Epidermal melanocyte (primary cell): ENCODE results near the gene VAX1.
A peak's percentile ranks its signal among the peaks of the same experiment; 100 is the strongest.

Source experiments
- DNase-seq: peaks from one replicate; pipeline ENCODE4 v3.0.0; 2011; ENCODE audit warnings: low spot score; ENCODE audit not compliant: insufficient read length

Gene VAX1

DNA sequence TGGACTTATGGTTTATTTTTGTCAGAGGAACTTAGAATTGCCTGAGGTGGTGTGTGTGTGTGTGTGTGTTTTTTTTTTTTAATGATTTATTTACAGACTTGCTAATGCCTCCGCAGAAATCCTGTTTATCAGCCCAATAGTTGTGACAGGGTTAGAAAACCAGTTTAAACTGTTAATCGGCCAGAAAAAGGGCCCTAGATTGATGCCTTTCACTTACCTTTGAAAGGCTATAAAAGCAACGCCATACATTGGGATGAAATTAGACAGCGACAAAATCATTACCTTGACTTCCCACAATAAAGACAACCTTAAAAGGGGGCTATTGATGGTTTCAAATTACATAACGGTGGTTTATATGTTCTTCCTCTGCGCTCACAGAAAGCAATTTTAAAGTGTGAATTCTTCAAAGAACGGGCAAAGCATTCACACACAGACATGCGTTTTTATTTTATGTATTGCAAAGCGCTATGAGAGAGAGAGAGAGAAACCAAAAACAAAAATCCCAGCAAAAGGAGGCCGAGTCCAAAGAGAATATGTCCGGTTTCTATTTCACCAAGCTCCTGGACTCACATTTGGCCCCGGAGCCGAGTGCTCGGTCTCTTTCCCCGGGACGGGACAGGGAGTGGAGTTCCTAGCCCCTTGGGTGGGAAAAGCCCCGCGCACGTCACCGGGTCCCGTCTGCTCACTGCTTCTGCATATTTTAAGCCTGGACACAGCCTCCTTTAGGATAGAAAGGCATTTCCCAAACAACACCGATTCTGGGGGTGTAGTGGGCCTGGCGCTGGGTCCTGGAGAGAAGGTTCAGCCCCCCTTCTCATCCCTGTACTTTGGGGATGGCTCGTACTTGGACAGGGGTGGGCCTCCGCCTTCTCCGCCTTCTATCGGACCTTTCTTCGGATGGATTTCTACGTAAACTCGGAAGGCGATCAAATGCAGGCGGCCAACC lies 26.8 kb upstream of the VAX1 start:
- no peak for DNase-seq

GRCh38 chr10:117163954-117164548 lies 26.0 kb upstream of the VAX1 start:
- no peak for DNase-seq

DNA sequence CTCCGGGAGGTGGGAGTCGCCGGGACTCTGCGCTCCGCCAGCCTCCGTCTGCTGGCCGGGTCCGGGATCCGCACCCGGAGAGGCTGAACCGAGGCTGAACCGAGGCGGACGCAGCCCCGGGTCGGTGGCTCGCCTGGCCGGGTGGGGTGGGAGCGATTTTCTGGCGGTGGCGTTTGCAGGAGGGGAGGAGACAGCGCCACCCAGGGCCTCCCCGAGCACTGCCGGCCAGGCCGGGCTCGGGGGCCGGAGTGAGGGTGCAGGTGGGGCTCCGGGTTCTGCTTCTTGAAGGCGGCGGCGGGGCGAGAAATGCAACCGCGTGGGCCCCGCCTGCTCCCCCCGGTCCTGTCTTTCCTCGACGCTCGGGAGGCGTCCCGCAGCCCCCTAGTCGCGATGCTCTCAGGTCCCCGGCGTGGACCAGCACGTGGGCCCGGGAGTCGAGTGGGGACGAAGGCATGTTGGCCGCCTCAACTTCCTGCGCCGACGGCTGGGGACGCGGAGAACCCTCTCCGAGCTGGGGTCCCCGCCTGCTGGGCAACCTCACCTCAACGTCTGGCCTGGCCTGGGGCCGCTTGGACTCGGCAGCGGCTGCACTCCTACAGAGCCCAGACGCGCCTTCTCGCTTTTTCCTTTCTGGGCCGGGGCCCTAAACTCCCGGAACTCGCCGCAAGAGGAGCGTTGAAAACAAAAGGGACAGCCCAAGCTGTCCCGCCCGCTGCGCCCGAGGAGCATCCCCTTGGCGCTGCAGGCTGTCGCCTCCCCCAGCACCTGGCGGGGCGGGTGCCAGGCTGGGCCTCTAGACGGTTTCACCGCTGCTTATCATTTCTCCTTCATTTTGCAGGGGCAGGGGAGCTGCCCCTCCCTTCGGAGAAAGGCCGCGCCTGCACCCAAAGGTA lies 25.2 kb upstream of the VAX1 start:
- no peak for DNase-seq

- DNase-seq, result no peak
Measured at GRCh38 chr10:117162093-117163060, 24.3 kb upstream of the VAX1 start.

DNA sequence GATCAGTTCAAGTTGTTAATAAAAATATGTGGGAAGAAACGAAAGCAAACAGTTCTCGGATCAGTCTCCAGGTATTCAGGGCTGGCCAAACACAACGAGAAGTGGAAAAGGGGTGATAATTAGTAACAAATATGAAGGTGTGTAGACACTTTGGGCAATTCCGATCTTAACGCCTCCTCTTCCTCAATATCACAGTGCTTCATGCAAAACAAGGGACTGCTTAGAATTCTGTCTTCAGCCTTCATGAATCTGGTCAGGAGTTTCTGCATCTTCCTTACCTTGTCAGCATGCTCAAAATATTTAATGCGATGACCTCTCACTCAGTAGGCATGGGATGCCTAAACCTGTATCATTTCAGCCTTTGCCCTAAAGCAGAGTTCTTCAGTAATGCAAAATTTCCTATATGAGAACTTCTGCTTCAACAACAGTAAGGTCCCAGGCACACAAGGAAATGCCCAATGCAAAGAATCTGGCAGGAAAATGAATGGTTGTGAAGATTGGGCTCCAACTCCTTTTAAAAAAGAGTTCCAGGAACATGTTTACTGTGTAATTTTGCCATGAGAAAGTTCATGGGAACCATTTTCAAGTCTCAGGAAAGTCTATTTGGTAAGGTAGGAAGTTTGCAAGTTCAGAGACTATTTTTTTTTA lies 23.4 kb upstream of the VAX1 start:
- DNase-seq, result no peak

DNA sequence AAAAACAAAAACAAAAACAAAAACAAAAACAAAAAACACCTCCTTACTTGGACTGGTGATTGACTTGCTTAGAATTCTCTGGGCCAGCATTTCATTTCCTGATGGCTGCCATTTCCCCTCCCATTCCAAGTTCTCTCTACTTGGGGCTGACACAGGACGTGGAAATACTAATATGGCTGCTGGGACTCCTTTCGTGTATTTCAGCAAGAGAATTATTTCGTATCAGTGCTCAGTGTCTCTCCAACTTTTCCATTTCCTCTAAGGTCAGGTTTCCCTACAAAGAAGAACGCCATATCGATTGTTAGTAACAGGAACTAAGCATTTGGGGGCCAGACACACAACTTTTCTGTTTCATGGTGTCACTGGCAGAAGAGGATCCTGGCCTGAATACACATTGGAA lies 22.5 kb upstream of the VAX1 start:
- no peak for DNase-seq

GRCh38 chr10:117159390-117159789 lies 21.3 kb upstream of the VAX1 start:
- DNase-seq, result no peak

- DNase-seq, result no peak
Measured at GRCh38 chr10:117158297-117158696, 20.2 kb upstream of the VAX1 start.

- no peak for DNase-seq
Measured at GRCh38 chr10:117152668-117153067, 14.6 kb upstream of the VAX1 start.

DNA sequence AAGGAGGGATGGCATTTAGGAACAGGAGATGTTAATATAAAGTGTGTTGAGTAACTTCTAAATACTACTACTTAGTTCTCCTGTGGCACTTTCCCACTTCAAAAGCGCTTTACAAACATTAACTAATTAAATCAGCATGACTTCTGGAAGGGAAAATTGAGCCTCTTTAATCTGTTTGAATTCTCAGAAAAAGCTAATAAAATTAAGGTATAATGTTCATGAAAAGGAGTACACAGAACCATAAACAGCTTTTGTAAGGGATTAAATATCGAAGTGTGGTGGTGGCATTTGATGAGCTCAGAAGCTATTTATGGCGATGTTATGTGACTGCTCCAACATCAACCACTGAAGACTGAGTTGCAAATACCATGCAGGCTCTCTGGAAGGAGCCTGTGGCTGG lies 10.2 kb upstream of the VAX1 start:
- DNase-seq, result no peak

GRCh38 chr10:117145019-117145418 lies 6.9 kb upstream of the VAX1 start:
- DNase-seq, result no peak

GRCh38 chr10:117143103-117143823 lies 5.2 kb upstream of the VAX1 start:
- no peak for DNase-seq

DNA sequence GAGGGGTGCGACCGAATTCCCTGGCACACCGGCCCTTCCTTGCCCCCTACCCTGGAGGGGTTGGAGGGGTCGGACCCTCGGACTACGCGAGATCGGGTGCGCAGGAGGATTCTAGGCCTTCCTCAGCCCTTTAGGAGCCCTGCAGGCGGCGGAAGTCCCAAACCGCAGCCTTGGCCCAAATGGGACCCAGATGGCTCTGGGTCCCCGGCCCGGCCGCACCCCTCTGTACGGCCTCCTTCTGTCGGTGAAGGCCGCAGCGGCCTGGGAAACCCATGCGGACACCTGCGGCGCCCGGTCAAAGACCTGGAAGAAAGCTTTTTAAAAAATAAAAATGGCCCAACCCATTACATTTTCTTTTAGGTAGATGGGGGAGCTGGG lies 2.4 kb upstream of the VAX1 start:
- no peak for DNase-seq

- DNase-seq, result no peak
Measured at GRCh38 chr10:117139581-117140524, 1.8 kb upstream of the VAX1 start.

DNA sequence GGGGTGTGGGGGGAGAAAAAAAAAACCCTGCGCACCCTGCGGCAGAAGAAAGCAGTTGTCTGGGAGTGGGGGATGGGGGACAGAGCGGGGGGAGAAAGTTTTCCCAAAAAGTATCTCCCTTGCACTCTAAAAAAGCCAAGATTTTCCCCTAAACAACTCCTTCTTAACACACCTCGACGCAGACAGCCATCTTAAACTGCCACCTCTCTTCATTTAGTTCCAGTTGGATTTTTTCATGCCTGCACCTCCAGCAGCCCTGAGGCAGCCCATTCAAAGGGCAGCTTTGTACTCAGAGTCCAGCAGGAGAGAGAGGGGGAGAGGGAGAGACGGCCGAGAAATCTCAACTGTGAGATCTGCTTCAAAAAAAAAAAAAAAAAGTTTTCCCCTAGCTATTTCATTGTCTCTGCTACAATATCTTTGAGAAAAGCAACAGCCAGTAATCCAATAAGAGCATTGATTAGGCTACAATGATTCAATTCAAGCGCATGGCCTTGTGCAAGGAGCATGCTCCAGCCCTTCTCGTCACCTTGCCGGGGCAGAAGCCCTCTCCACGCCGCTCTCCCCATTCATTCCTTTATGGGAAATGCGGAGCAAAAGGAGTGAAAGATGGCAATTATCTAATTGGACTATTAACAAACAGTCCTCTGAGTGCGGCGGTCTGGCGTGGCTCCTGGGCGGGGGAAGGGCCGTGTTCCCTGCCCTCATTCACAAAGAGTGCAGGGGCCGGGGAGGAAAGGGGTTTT lies 939 bp upstream of the VAX1 start:
- peak; percentile 37 for DNase-seq

GRCh38 chr10:117137031-117137910 lies 799 bp downstream of the VAX1 start:
- DNase-seq, result peak; percentile 30
